ENCODE measurements around the gene MCTP2. TPM values are rescaled to one million over a fixed set of nuclear protein-coding genes. Genes with fewer than 3 reads are reported as not detected.

The MCTP2 gene
- total RNA-seq, 1 experiment from 2014 or later: 1.3 TPM

GRCh38 chr15:94234300-94234699 is 2.9 kb downstream of the MCTP2 start:
- Mint-ChIP-seq H3K4me3 (no peak overlapping the region), H3K4me1 (peaks cover 22% of the 10 kb centered on the region in 2 experiments), H3K27me3 (ENCODE audit: low read depth) (peaks cover 46% of the 10 kb centered on the region), H3K27ac (no peak overlapping the region; a peak in 1 of 7 replicates), H3K36me3 (ENCODE audit: insufficient read depth in 1 of 3, low read depth in 3 of 3) (no peaks in the 10 kb centered on the region), H3K9me3 (no peaks in the 10 kb centered on the region)
- peaks cover 2% of the 10 kb centered on the region; the same call in 1 of the 2 replicates for H3K27me3 ChIP-seq (ENCODE audit: insufficient read depth, low read length)
- no peak overlapping the region for H3K4ac ChIP-seq (ENCODE audit: low read depth, low read length)
- H4K5ac ChIP-seq (ENCODE audit: insufficient read length, low read depth, low read length): no peak overlapping the region
- no peaks in the 10 kb centered on the region for H3K9me3 ChIP-seq (ENCODE audit: control insufficient read depth, low read depth, low read length)
- no peak overlapping the region for H3K56ac ChIP-seq (ENCODE audit: insufficient read length, low read depth, low read length)
- H2BK120ac ChIP-seq (ENCODE audit: low read depth, low read length, poor library complexity, severe bottlenecking): no peak overlapping the region
- no peak overlapping the region for H3K18ac ChIP-seq (ENCODE audit: insufficient read length, low read depth, low read length)
- no peaks in the 10 kb centered on the region; the same call in 1 of the 2 replicates for H3K4me1 ChIP-seq (ENCODE audit: insufficient read depth, low read length)
- no peak for DNase-seq
- H3K14ac ChIP-seq (ENCODE audit: insufficient read depth, low read length): no peak overlapping the region
- no peak overlapping the region for H2BK5ac ChIP-seq (ENCODE audit: insufficient read length, low read length)
- H3K79me2 ChIP-seq (ENCODE audit: insufficient read depth, low read length): no peaks in the 10 kb centered on the region
- H2BK20ac ChIP-seq (ENCODE audit: low read depth, low read length, poor library complexity, severe bottlenecking): no peak overlapping the region
- H3K23ac ChIP-seq (ENCODE audit: insufficient read length, low read depth, low read length): no peak overlapping the region
- no peak overlapping the region for H2AK5ac ChIP-seq (ENCODE audit: insufficient read length, low read length)
- TF ChIP-seq CTCF (conservative IDR thresholded peaks at IDR 0.05): no peak
- H2BK15ac ChIP-seq (ENCODE audit: low read depth, low read length): no peak overlapping the region
- H3K4me2 ChIP-seq (ENCODE audit: insufficient read depth, insufficient read length, low read length): no peak overlapping the region
- no peak overlapping the region for H3K9ac ChIP-seq (ENCODE audit: extremely low read depth, insufficient read length, low read length)
- WGBS (ENCODE audit: extremely low coverage, insufficient read length, low lambda C conversion rate): no CpG with 5 or more reads among the region's 3 CpGs
- H2BK12ac ChIP-seq (ENCODE audit: insufficient read length, low read depth, low read length): no peak overlapping the region
- H4K8ac ChIP-seq (replicated peaks; ENCODE audit: insufficient read length, low read depth, low read length): no peak overlapping the region
- H3K79me1 ChIP-seq (ENCODE audit: insufficient read depth, low read depth, low read length, poor library complexity, severe bottlenecking): no peaks in the 10 kb centered on the region
- H3K23me2 ChIP-seq (ENCODE audit: insufficient read length, low read depth, low read length, poor library complexity, severe bottlenecking): peaks cover 7% of the 10 kb centered on the region
- no peak overlapping the region for H3K27ac ChIP-seq (ENCODE audit: insufficient read length, low read depth, low read length)
- no peaks in the 10 kb centered on the region for H4K20me1 ChIP-seq (ENCODE audit: control insufficient read depth, insufficient read depth, insufficient read length)
- no peak overlapping the region for H3T11ph ChIP-seq (ENCODE audit: low read length)
- no peak overlapping the region for H4K91ac ChIP-seq (ENCODE audit: insufficient read length, low read depth, low read length)
- H2AFZ ChIP-seq (ENCODE audit: low read length): no peak overlapping the region

Data from H9 (cell line).